Vagina (tissue), 2 donors: ENCODE data around the gene ANG.

Experiments used
- POLR2A ChIP-seq, 2 donors: fragments of 450-650 bp; IDR thresholded peaks; one replicate each; pipeline ENCODE4 v1.6.1; 2017; ENCODE audit warnings: antibody characterized with exemption in 2 of 2, mild to moderate bottlenecking in 2 of 2, moderate library complexity in 2 of 2
- TF ChIP-seq, protein P1 (sequence below), 3 experiments: fragments of 450-650 bp in 2 of 3; fragments of 200-600 bp in 1 of 3; sonication (generic) in 1 of 3; IDR thresholded peaks; one replicate each; pipeline ENCODE4 v1.5.1; 2017 to 2019; ENCODE audit warnings: antibody characterized with exemption in 3 of 3, mild to moderate bottlenecking in 2 of 3, moderate library complexity in 2 of 3

DNA sequence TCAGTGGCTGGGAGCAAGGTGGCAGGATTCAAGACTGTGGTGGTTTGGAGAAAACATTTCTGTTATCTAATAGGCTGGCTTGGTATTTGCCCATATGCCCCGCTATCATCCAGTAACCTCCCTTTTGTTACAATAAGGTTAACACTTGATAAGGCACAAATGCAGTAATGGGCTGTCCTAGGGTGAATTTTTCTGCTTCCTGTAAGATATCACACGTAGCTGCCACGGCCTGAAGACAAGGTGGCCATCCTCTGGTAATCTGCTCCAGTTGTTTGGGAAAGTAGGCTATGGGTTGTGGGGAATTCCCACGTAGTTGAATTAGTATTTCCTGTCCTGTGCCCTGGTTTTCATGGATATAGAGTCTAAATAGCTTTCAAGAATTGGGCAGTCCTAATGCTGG, 23.1 kb downstream of the ANG start:
- TF ChIP-seq, protein P1, sequence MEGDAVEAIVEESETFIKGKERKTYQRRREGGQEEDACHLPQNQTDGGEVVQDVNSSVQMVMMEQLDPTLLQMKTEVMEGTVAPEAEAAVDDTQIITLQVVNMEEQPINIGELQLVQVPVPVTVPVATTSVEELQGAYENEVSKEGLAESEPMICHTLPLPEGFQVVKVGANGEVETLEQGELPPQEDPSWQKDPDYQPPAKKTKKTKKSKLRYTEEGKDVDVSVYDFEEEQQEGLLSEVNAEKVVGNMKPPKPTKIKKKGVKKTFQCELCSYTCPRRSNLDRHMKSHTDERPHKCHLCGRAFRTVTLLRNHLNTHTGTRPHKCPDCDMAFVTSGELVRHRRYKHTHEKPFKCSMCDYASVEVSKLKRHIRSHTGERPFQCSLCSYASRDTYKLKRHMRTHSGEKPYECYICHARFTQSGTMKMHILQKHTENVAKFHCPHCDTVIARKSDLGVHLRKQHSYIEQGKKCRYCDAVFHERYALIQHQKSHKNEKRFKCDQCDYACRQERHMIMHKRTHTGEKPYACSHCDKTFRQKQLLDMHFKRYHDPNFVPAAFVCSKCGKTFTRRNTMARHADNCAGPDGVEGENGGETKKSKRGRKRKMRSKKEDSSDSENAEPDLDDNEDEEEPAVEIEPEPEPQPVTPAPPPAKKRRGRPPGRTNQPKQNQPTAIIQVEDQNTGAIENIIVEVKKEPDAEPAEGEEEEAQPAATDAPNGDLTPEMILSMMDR (IDR thresholded peaks at IDR 0.05): no peak
- no peak for TF ChIP-seq POLR2A (IDR thresholded peaks at IDR 0.05)
